ENCODE data around the gene ADAMTS14.

Gene ADAMTS14

DNA sequence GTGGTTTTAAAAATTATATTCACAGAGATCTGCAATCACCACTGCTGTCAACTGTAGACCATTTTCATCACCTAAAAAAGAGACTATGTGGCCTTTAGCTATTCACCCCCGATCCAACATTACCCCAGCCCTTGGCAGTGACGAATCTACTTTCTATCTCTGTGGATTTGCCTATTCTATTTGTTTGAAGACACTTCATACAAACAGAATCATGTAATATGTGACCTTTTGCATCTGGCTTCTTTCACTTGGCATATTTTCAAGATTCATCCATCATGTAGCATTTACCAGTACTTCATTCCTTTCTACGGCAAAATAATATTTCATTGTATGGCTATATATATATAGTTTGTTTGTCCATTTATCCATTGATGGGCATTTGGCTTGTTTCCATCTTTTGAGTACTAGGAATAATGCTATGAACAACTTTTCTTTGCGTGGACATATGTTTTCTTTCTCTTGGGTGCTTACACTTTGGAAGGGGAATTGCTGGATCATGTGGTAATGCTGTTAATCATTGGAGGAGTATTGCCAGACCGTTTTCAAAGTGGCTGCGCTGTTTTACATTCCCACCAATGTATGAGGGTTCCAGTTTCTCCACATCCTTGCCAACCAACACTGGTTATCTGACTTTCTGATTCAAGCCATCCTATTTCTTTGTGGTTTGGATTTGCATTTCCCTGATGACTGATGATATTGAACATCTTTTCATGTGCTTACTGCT lies 22.3 kb downstream of the ADAMTS14 start:
- TF ChIP-seq FOXP2 (optimal IDR thresholded peaks at IDR 0.05; ENCODE audit: control extremely low read depth, extremely low read length, insufficient read depth) (no peak), EZH2 (IDR thresholded peaks at IDR 0.05) (no peak), POLR2AphosphoS5 (IDR thresholded peaks at IDR 0.05; ENCODE audit: borderline replicate concordance, low read depth, low read length) (no peak)
- H3K4me3 ChIP-seq = peak overlapping the region; percentile 64
- H3K36me3 ChIP-seq (ENCODE audit: insufficient read depth, low read length) = no peaks in the 10 kb centered on the region
- no peaks in the 10 kb centered on the region for H3K9me3 ChIP-seq (ENCODE audit: low read depth, low read length)
- H3K27ac ChIP-seq = peak overlapping the region; percentile 89
- no peak overlapping the region for H3K9ac ChIP-seq (ENCODE audit: insufficient read length)
- no peak for DNase-seq (ENCODE audit: low read depth, low spot score)

DNA sequence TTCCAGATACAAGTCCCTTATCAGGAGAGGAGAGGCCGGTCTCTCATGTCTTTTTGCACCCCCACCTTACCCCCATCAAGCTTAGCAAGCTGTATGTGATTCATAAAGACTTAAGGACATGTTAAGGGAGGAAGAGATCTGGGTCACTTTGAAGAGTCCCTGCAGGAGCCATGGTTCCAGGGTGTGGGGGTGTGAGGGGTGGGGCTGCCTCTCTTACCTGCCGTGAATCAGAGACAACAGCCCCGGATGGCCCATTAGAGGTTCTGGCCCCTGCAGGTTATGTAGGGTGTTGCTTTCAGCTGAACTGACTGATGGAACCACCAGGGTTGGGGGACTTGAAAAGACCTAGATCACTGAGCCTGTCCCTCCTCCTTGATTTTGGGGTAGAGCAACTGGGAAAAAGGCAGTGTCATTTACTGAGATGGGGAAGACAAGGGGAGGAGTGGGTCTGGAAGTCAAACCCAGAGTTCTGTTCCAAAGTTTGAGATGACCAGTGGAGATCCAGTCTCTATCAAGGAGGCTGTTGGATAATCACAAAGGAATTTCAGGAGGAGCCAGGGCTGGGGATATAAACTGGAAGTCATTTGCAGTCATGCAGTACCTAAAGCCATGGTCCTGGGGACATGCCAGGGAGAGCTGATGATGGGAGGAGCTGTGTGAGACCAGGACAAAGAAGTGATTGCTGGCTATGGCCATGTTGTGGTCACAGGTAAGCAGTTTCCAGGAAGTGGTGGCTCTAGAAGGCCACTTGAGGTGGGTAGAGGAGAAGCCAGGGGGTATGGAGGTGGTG lies 23.1 kb downstream of the ADAMTS14 start:
- TF ChIP-seq FOXP2 (optimal IDR thresholded peaks at IDR 0.05; ENCODE audit: control extremely low read depth, extremely low read length, insufficient read depth) = no peak
- no peak for TF ChIP-seq POLR2AphosphoS5 (IDR thresholded peaks at IDR 0.05; ENCODE audit: borderline replicate concordance, low read depth, low read length)
- TF ChIP-seq EZH2 (IDR thresholded peaks at IDR 0.05) = no peak
- peak overlapping the region; percentile 64; the same call in 1 of the 2 replicates for H3K4me3 ChIP-seq
- H3K9me3 ChIP-seq (ENCODE audit: low read depth, low read length) = no peaks in the 10 kb centered on the region
- DNase-seq (ENCODE audit: low read depth, low spot score) = no peak
- H3K9ac ChIP-seq (ENCODE audit: insufficient read length) = no peak overlapping the region
- H3K36me3 ChIP-seq (ENCODE audit: insufficient read depth, low read length) = no peaks in the 10 kb centered on the region
- H3K27ac ChIP-seq = no peak overlapping the region; the same call in 1 of the 2 replicates

DNA sequence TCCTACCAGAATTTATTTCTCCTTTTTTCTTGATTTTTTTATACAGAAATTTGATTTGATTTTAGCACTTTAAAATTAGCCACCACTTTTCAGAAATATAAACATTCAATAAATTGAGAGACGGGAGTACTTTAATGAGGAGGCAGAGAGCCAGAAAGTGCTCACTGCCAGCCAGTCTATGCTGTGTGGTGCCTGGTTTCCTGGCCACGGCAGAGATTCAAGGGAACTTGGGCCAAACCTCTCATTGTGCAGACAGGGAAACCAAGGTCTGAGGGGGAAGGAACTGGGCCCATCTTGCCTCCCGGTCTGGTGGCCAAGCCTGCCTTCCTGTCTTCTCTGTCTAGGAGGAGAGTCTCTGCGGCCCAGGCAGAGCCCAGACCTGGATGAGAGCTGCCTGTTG lies 25.9 kb downstream of the ADAMTS14 start:
- H3K36me3 ChIP-seq (ENCODE audit: insufficient read depth, low read length) = no peaks in the 10 kb centered on the region
- H3K9ac ChIP-seq (ENCODE audit: insufficient read length) = no peak overlapping the region
- no peak for DNase-seq (ENCODE audit: low read depth, low spot score)
- no peaks in the 10 kb centered on the region for H3K9me3 ChIP-seq (ENCODE audit: low read depth, low read length)
- TF ChIP-seq POLR2AphosphoS5 (IDR thresholded peaks at IDR 0.05; ENCODE audit: borderline replicate concordance, low read depth, low read length) (no peak), FOXP2 (optimal IDR thresholded peaks at IDR 0.05; ENCODE audit: control extremely low read depth, extremely low read length, insufficient read depth) (no peak), EZH2 (IDR thresholded peaks at IDR 0.05) (no peak)
- H3K4me3 ChIP-seq = no peak overlapping the region
- H3K27ac ChIP-seq = no peak overlapping the region

DNA sequence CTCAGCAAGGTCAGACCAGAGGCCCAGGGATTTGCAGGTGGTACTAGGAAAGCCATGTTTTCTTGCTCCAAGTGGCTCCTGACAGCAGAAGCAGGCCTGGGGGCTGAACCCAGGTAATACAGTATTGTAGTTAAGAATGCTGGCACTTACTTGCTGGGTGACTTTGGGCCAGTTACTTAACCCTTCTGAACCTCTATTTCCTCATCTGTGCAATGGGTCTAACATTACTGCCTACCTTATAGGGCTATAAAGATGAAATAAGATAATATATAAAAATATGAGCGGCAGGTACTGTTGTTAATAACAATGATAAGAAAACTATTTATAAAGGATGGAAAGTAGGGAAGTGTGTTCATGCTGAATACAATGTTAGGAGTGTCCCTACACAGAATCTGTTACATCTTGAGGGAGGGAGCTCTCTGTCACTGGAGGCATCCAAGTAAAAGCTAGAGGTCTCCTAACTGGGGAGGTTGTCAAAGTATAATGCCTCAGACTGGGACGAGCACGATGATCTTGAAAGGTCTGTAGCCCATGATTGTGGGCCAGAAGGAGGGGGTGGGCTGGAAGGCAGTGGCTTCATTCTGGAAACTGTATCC lies 26.9 kb downstream of the ADAMTS14 start:
- Histone ChIP-seq H3K27ac (no peak overlapping the region), H3K9ac (ENCODE audit: insufficient read length) (no peak overlapping the region), H3K4me3 (no peak overlapping the region), H3K9me3 (ENCODE audit: low read depth, low read length) (no peaks in the 10 kb centered on the region), H3K36me3 (ENCODE audit: insufficient read depth, low read length) (no peaks in the 10 kb centered on the region)
- no peak for TF ChIP-seq EZH2 (IDR thresholded peaks at IDR 0.05)
- DNase-seq (ENCODE audit: low read depth, low spot score) = no peak

DNA sequence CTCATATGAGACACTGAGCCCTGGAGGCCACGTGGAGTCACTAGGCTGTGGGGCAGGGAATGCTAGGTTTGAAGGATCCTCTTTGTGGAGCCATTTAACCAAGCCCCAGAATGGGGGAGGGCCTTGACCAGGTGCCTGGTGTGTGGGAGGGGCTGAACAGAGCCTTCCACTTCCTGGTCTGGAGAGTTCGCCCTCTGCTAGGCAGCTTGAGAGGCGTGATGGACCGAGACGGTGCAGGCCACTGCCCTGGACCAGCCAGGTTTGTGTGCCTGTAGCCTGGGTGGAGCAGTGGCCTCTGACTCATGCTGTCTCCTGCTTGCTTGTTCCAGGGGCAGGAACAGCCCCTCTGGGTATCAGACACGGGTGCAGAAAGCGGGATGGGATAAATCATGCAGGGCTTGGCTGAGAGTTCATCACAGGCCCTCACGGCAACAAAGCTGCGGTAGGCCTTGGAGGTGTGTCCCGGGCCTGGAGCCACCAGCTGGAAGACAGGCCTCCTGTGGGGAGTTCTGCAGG lies 27.4 kb downstream of the ADAMTS14 start:
- DNase-seq (ENCODE audit: low read depth, low spot score) = no peak
- Histone ChIP-seq H3K36me3 (ENCODE audit: insufficient read depth, low read length) (no peaks in the 10 kb centered on the region), H3K4me3 (no peak overlapping the region), H3K9ac (ENCODE audit: insufficient read length) (no peak overlapping the region), H3K9me3 (ENCODE audit: low read depth, low read length) (no peaks in the 10 kb centered on the region), H3K27ac (no peak overlapping the region)
- TF ChIP-seq FOXP2 (optimal IDR thresholded peaks at IDR 0.05; ENCODE audit: control extremely low read depth, extremely low read length, insufficient read depth) = no peak
- no peak for TF ChIP-seq POLR2AphosphoS5 (IDR thresholded peaks at IDR 0.05; ENCODE audit: borderline replicate concordance, low read depth, low read length)
- no peak for TF ChIP-seq EZH2 (IDR thresholded peaks at IDR 0.05)

DNA sequence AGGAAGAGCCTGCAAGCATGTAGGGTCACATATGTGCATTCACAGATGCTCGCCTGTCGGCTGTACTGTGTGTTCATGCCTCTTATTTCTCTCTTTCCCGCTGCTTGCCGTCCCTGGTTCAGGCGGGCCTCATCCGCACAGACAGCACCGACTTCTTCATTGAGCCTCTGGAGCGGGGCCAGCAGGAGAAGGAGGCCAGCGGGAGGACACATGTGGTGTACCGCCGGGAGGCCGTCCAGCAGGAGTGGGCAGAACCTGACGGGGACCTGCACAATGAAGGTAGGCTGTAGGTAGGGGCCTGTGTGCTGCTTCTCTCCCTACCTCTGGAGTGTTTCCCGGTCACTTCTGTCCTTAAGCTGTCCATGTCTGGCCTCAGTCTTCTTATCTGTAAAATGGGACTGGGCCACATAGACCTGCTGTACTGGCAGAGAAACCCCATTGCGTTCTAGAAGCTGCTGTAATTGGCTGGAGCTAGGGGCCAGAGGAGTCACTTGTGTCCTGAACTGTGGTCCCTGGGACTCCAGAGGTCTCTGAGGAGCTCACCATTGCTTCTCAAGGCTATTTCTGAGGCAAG lies 30.0 kb downstream of the ADAMTS14 start:
- TF ChIP-seq EZH2 (IDR thresholded peaks at IDR 0.05) (no peak), POLR2AphosphoS5 (IDR thresholded peaks at IDR 0.05; ENCODE audit: borderline replicate concordance, low read depth, low read length) (no peak), FOXP2 (optimal IDR thresholded peaks at IDR 0.05; ENCODE audit: control extremely low read depth, extremely low read length, insufficient read depth) (no peak)
- DNase-seq (ENCODE audit: low read depth, low spot score) = no peak
- H3K27ac ChIP-seq = no peak overlapping the region
- H3K9me3 ChIP-seq (ENCODE audit: low read depth, low read length) = no peaks in the 10 kb centered on the region
- no peak overlapping the region for H3K9ac ChIP-seq (ENCODE audit: insufficient read length)
- no peak overlapping the region for H3K4me3 ChIP-seq
- H3K36me3 ChIP-seq (ENCODE audit: insufficient read depth, low read length) = no peaks in the 10 kb centered on the region

DNA sequence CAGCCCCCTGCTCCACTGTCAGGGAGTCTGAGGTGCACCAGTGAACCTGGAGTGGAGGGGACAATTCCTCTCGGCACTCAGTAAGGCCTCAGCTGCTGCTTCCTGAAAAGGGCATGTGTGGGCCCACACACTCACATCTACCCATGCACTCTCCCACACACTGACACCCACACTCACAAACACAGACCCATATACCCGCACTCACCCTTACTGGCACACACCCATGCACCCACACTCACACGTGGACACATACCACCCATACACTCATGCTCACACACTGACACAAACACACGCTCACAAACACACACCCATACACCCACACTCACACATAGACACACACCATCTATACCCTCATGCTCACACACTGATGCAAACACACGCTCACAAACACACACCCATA lies 31.9 kb downstream of the ADAMTS14 start:
- Histone ChIP-seq H3K9me3 (ENCODE audit: low read depth, low read length) (no peaks in the 10 kb centered on the region), H3K36me3 (ENCODE audit: insufficient read depth, low read length) (no peaks in the 10 kb centered on the region), H3K9ac (ENCODE audit: insufficient read length) (no peak overlapping the region), H3K4me3 (no peak overlapping the region), H3K27ac (no peak overlapping the region)
- TF ChIP-seq FOXP2 (optimal IDR thresholded peaks at IDR 0.05; ENCODE audit: control extremely low read depth, extremely low read length, insufficient read depth) (no peak), POLR2AphosphoS5 (IDR thresholded peaks at IDR 0.05; ENCODE audit: borderline replicate concordance, low read depth, low read length) (no peak), EZH2 (IDR thresholded peaks at IDR 0.05) (no peak)
- DNase-seq (ENCODE audit: low read depth, low spot score) = no peak
